GM19468 (cell line): ENCODE results near the gene OR52D1.

Experiments
- ATAC-seq: cut with Tn5 transposase; IDR thresholded peaks from one replicate; pipeline ENCODE4 v1.9.1; 2021; ENCODE audit warnings: mild to moderate bottlenecking, moderate library complexity, moderate number of reproducible peaks; ENCODE audit not compliant: unreplicated experiment; ENCODE audit errors: extremely low read depth

The OR52D1 gene

GRCh38 chr11:5488385-5488784 is at the start of gene OR52D1:
Gene OR52D1, plus strand, starts transcription at chr11:5488685. Its CDS starts 22 bp downstream, at chr11:5488707.
- ATAC-seq: no peak

GRCh38 chr11:5441414-5441813 is 47.1 kb upstream of the OR52D1 start, which contains the start of gene OR51I1:
Gene OR51I1, minus strand, starts transcription at chr11:5441514. Its CDS starts 0 bp downstream, at chr11:5441514.
- no peak for ATAC-seq

- ATAC-seq: no peak
These were observed 44.6 kb upstream of the OR52D1 start for GRCh38 chr11:5443835-5444393.

- no peak for ATAC-seq
These were observed 39.5 kb upstream of the OR52D1 start, which contains the start of gene OR51I2 for GRCh38 chr11:5449023-5449422. Gene OR51I2, plus strand, starts transcription at chr11:5449323. Its CDS starts 4,166 bp downstream, at chr11:5453489.

GRCh38 chr11:5449432-5449831 is 39.1 kb upstream of the OR52D1 start:
- ATAC-seq: no peak

GRCh38 chr11:5460983-5461621 is 27.4 kb upstream of the OR52D1 start:
- ATAC-seq: no peak

- no peak for ATAC-seq
These were observed 21.0 kb upstream of the OR52D1 start for GRCh38 chr11:5467527-5467926.

- ATAC-seq: no peak
These were observed 14.6 kb upstream of the OR52D1 start for GRCh38 chr11:5473921-5474320.

- no peak for ATAC-seq
These were observed 12.2 kb upstream of the OR52D1 start for GRCh38 chr11:5476186-5476819.

- no peak for ATAC-seq
These were observed 2.5 kb upstream of the OR52D1 start for GRCh38 chr11:5486003-5486402.

- no peak for ATAC-seq
These were observed 2.1 kb upstream of the OR52D1 start for GRCh38 chr11:5486421-5486820.

GRCh38 chr11:5488798-5489399 is 414 bp downstream of the OR52D1 start:
- ATAC-seq: no peak

- ATAC-seq: no peak
These were observed 1.3 kb downstream of the OR52D1 start for GRCh38 chr11:5489576-5490357.

GRCh38 chr11:5499671-5500070 is 11.2 kb downstream of the OR52D1 start:
- no peak for ATAC-seq

- ATAC-seq: no peak
These were observed 11.9 kb downstream of the OR52D1 start for GRCh38 chr11:5500393-5500801.

- ATAC-seq: no peak
These were observed 16.0 kb downstream of the OR52D1 start for GRCh38 chr11:5504403-5504921.

GRCh38 chr11:5505363-5506048 is 17.0 kb downstream of the OR52D1 start:
- ATAC-seq: no peak

- no peak for ATAC-seq
These were observed 18.9 kb downstream of the OR52D1 start for GRCh38 chr11:5507177-5507932.

- ATAC-seq: no peak
These were observed 19.4 kb downstream of the OR52D1 start for GRCh38 chr11:5507933-5508305.
